ENCODE measurements around the gene PPP1R1A. TPM values are rescaled to one million over a fixed set of nuclear protein-coding genes. Genes with fewer than 3 reads are reported as not detected.

PPP1R1A gene
- total RNA-seq, 1 experiment from 2014 or later: 8.5 TPM

DNA sequence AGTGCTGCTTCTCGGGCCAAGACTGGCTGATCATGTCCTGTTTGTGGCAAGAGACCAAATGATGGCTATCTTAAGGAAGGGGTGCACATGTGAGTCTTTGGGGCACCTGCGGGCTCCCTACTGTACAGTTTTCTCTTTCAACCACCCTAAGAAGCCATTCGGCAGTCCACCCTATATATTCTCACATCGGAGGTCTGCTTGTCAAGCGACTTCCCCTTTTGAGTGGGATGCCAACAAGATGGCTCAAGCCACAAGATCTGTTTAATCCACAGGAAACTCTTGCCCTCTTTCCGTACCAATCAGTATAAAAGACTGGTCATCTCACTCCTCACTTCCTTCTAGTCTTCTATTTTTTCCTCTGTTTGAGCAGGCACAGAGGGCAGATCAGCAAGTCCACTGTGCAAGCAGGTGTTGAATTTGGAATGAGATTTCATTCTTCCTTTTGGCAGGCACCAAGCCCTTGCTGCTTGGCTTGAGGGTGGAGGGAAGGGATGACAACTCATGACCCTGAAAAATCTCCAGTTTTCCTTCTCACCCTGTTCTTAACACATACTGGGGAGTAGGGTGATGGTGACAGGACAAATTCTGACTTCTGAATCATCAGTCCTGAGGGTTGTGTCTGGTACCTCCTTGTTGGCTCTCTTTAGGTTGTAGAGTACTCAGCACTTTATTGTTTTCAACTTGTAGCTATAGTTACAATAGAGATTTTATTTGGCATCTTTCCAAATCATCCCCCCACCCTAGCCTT is 28.6 kb upstream of the PPP1R1A start:
- Histone ChIP-seq H3K79me2 (ENCODE audit: insufficient read depth, low read length) (no peaks in the 10 kb centered on the region), H3K14ac (ENCODE audit: insufficient read depth, low read length) (no peak overlapping the region), H3K4me2 (ENCODE audit: insufficient read depth, insufficient read length, low read length) (no peak overlapping the region), H4K5ac (ENCODE audit: insufficient read length, low read depth, low read length) (no peak overlapping the region), H3K79me1 (ENCODE audit: insufficient read depth, low read depth, low read length, poor library complexity, severe bottlenecking) (no peaks in the 10 kb centered on the region), H4K8ac (replicated peaks; ENCODE audit: insufficient read length, low read depth, low read length) (no peak overlapping the region), H3K27me3 (ENCODE audit: insufficient read depth, low read length) (peaks cover 16% of the 10 kb centered on the region; the same call in 1 of the 2 replicates), H3K23me2 (ENCODE audit: insufficient read length, low read depth, low read length, poor library complexity, severe bottlenecking) (no peaks in the 10 kb centered on the region), H3K23ac (ENCODE audit: insufficient read length, low read depth, low read length) (no peak overlapping the region), H3K9me3 (ENCODE audit: control insufficient read depth, low read depth, low read length) (no peaks in the 10 kb centered on the region), H2BK5ac (ENCODE audit: insufficient read length, low read length) (no peak overlapping the region), H3K4me1 (ENCODE audit: insufficient read depth, low read length) (no peaks in the 10 kb centered on the region), H3K56ac (ENCODE audit: insufficient read length, low read depth, low read length) (no peak overlapping the region), H3K18ac (ENCODE audit: insufficient read length, low read depth, low read length) (no peak overlapping the region), H3T11ph (ENCODE audit: low read length) (no peak overlapping the region), H2BK12ac (ENCODE audit: insufficient read length, low read depth, low read length) (no peak overlapping the region), H3K4ac (ENCODE audit: low read depth, low read length) (no peak overlapping the region), H2AFZ (ENCODE audit: low read length) (no peak overlapping the region), H2BK20ac (ENCODE audit: low read depth, low read length, poor library complexity, severe bottlenecking) (no peak overlapping the region), H2AK5ac (ENCODE audit: insufficient read length, low read length) (no peak overlapping the region), H3K9ac (ENCODE audit: extremely low read depth, insufficient read length, low read length) (no peak overlapping the region), H2BK120ac (ENCODE audit: low read depth, low read length, poor library complexity, severe bottlenecking) (no peak overlapping the region), H4K91ac (ENCODE audit: insufficient read length, low read depth, low read length) (no peak overlapping the region), H4K20me1 (ENCODE audit: control insufficient read depth, insufficient read depth, insufficient read length) (no peaks in the 10 kb centered on the region), H3K27ac (ENCODE audit: insufficient read length, low read depth, low read length) (no peak overlapping the region), H2BK15ac (ENCODE audit: low read depth, low read length) (no peak overlapping the region)
- Mint-ChIP-seq H3K27ac (no peak overlapping the region), H3K9me3 (no peaks in the 10 kb centered on the region), H3K4me3 (no peak overlapping the region), H3K4me1 (no peaks in the 10 kb centered on the region), H3K36me3 (ENCODE audit: insufficient read depth in 1 of 3, low read depth in 3 of 3) (no peaks in the 10 kb centered on the region), H3K27me3 (ENCODE audit: low read depth) (peaks cover 93% of the 10 kb centered on the region)
- DNase-seq: peak; percentile 5
- TF ChIP-seq, protein P1, sequence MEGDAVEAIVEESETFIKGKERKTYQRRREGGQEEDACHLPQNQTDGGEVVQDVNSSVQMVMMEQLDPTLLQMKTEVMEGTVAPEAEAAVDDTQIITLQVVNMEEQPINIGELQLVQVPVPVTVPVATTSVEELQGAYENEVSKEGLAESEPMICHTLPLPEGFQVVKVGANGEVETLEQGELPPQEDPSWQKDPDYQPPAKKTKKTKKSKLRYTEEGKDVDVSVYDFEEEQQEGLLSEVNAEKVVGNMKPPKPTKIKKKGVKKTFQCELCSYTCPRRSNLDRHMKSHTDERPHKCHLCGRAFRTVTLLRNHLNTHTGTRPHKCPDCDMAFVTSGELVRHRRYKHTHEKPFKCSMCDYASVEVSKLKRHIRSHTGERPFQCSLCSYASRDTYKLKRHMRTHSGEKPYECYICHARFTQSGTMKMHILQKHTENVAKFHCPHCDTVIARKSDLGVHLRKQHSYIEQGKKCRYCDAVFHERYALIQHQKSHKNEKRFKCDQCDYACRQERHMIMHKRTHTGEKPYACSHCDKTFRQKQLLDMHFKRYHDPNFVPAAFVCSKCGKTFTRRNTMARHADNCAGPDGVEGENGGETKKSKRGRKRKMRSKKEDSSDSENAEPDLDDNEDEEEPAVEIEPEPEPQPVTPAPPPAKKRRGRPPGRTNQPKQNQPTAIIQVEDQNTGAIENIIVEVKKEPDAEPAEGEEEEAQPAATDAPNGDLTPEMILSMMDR (conservative IDR thresholded peaks at IDR 0.05): no peak
- no CpG with 5 or more reads among the region's 6 CpGs for WGBS (ENCODE audit: extremely low coverage, insufficient read length, low lambda C conversion rate)
